Body of pancreas (tissue), 4 donors: ENCODE measurements around the gene S100A12.

Experiments used
- POLR2A ChIP-seq, 3 donors: fragments of 450-650 bp; IDR thresholded peaks; one replicate each; pipeline ENCODE4 v1.6.1; 2016; ENCODE audit warnings: antibody characterized with exemption in 3 of 3, mild to moderate bottlenecking in 2 of 3
- TF ChIP-seq, protein P1 (sequence below), 7 experiments: fragments of 450-650 bp in 4 of 7; fragments of 200-600 bp in 3 of 7; sonication (generic) in 3 of 7; IDR thresholded peaks; one replicate each; pipeline ENCODE4 v1.5.1; 2016 to 2019; ENCODE audit warnings: antibody characterized with exemption in 7 of 7

DNA sequence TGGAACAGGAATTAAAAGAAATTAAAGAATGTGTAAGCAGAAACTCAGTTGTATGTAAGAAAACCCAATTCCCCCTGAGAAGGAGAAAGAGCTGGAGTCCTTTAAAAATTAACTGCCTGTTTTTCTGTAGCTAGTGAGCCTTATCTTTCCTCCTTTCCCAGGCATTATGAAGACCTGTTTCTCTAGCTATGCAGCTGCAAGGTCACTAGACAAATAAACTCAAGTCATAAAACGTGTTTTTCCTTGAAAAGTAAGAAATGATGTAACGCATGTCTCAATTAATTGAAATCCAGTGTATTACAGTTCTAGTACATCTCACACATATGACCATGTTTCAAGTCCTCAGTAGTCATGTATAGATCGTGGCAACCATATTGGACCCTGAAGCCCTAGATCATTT is 5.3 kb downstream of the S100A12 start:
- TF ChIP-seq POLR2A (IDR thresholded peaks at IDR 0.05), result no peak
- TF ChIP-seq, protein P1, sequence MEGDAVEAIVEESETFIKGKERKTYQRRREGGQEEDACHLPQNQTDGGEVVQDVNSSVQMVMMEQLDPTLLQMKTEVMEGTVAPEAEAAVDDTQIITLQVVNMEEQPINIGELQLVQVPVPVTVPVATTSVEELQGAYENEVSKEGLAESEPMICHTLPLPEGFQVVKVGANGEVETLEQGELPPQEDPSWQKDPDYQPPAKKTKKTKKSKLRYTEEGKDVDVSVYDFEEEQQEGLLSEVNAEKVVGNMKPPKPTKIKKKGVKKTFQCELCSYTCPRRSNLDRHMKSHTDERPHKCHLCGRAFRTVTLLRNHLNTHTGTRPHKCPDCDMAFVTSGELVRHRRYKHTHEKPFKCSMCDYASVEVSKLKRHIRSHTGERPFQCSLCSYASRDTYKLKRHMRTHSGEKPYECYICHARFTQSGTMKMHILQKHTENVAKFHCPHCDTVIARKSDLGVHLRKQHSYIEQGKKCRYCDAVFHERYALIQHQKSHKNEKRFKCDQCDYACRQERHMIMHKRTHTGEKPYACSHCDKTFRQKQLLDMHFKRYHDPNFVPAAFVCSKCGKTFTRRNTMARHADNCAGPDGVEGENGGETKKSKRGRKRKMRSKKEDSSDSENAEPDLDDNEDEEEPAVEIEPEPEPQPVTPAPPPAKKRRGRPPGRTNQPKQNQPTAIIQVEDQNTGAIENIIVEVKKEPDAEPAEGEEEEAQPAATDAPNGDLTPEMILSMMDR (IDR thresholded peaks at IDR 0.05), result no peak
